Osteocyte (in vitro differentiated cells): ENCODE data around the gene CMBL. TPM values are rescaled to one million over a fixed set of nuclear protein-coding genes. Genes with fewer than 3 reads are reported as not detected.
A peak's percentile ranks its signal among the peaks of the same experiment; 100 is the strongest.
"Not testable (repeated sequence)": the region's sequence is repeated elsewhere in the genome, so short reads cannot be mapped to it uniquely, and the experiment has no call there.

Experiments
- DNase-seq: peaks from one replicate; pipeline ENCODE4 v3.0.0; 2021; ENCODE audit warnings: mixed read lengths; ENCODE audit not compliant: unreplicated experiment; ENCODE audit errors: extremely low spot score
- H3K27ac Mint-ChIP-seq: one replicate; pipeline ENCODE4 v1.8.0; 2021; ENCODE audit warnings: mild to moderate bottlenecking, mixed read lengths; ENCODE audit not compliant: unreplicated experiment
- H3K27me3 Mint-ChIP-seq: one replicate; pipeline ENCODE4 v1.8.0; 2021; ENCODE audit warnings: mixed read lengths; ENCODE audit not compliant: unreplicated experiment
- H3K36me3 Mint-ChIP-seq: one replicate; pipeline ENCODE4 v1.8.0; 2021; ENCODE audit warnings: mixed read lengths; ENCODE audit not compliant: unreplicated experiment
- H3K4me1 Mint-ChIP-seq: one replicate; pipeline ENCODE4 v1.8.0; 2021; ENCODE audit warnings: mixed read lengths; ENCODE audit not compliant: unreplicated experiment
- H3K4me3 Mint-ChIP-seq: one replicate; pipeline ENCODE4 v1.8.0; 2021; ENCODE audit warnings: mild to moderate bottlenecking, moderate library complexity, mixed read lengths; ENCODE audit not compliant: unreplicated experiment
- H3K9me3 Mint-ChIP-seq: one replicate; pipeline ENCODE4 v1.8.0; 2021; ENCODE audit warnings: mixed read lengths; ENCODE audit not compliant: unreplicated experiment
- total RNA-seq: library from RNA; stranded (reverse); gene quantifications from 2 replicates; pipeline ENCODE4 v1.2.1, GENCODE V29; 2021
- TF ChIP-seq, protein P1 (sequence below): fragments of 200-600 bp; sonication (generic); IDR thresholded peaks from 2 replicates; pipeline ENCODE4 v1.5.0; 2021; ENCODE audit warnings: antibody characterized with exemption, mild to moderate bottlenecking, moderate library complexity

The CMBL gene
- total RNA-seq, 1 donor from 2014 or later, result 23.3 TPM

GRCh38 chr5:10352430-10353240 lies 44.9 kb upstream of the CMBL start:
- TF ChIP-seq, protein P1, sequence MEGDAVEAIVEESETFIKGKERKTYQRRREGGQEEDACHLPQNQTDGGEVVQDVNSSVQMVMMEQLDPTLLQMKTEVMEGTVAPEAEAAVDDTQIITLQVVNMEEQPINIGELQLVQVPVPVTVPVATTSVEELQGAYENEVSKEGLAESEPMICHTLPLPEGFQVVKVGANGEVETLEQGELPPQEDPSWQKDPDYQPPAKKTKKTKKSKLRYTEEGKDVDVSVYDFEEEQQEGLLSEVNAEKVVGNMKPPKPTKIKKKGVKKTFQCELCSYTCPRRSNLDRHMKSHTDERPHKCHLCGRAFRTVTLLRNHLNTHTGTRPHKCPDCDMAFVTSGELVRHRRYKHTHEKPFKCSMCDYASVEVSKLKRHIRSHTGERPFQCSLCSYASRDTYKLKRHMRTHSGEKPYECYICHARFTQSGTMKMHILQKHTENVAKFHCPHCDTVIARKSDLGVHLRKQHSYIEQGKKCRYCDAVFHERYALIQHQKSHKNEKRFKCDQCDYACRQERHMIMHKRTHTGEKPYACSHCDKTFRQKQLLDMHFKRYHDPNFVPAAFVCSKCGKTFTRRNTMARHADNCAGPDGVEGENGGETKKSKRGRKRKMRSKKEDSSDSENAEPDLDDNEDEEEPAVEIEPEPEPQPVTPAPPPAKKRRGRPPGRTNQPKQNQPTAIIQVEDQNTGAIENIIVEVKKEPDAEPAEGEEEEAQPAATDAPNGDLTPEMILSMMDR, result no peak
- H3K27ac Mint-ChIP-seq, result peak overlapping the region; percentile 96
- H3K27me3 Mint-ChIP-seq, result no peaks in the 10 kb centered on the region
- H3K4me3 Mint-ChIP-seq, result peak overlapping the region; percentile 88
- peaks cover 33% of the 10 kb centered on the region for H3K4me1 Mint-ChIP-seq
- no peaks in the 10 kb centered on the region for H3K36me3 Mint-ChIP-seq
- no peak for DNase-seq
- no peaks in the 10 kb centered on the region for H3K9me3 Mint-ChIP-seq

DNA sequence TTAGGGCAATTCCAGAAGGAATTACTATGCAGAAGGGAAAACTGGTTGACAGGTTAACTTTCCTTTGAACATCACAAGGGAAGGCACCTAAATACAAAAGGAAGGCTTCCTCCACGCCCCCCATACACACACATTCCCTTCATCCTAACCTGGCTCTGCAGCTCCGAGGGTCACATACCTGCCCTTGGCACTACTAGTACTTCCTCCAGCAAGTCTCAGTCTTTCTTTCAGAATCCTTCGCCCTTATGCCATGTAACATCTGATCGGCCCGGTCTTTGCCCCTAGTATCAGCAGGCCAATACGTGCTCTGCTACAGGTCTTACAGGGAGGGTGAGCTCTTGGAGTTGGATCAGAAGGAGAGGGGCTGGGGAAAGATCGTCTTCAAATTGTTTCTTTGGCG lies 44.2 kb upstream of the CMBL start:
- no peak for DNase-seq
- TF ChIP-seq, protein P1, result no peak
- no peaks in the 10 kb centered on the region for H3K9me3 Mint-ChIP-seq
- peaks cover 26% of the 10 kb centered on the region for H3K4me1 Mint-ChIP-seq
- no peaks in the 10 kb centered on the region for H3K27me3 Mint-ChIP-seq
- H3K27ac Mint-ChIP-seq, result peak overlapping the region; percentile 96
- H3K4me3 Mint-ChIP-seq, result peak overlapping the region; percentile 88
- H3K36me3 Mint-ChIP-seq, result no peaks in the 10 kb centered on the region

GRCh38 chr5:10351199-10351905 lies 43.6 kb upstream of the CMBL start:
- Mint-ChIP-seq H3K27me3 (no peaks in the 10 kb centered on the region), H3K4me1 (peaks cover 21% of the 10 kb centered on the region), H3K36me3 (no peaks in the 10 kb centered on the region), H3K4me3 (peak overlapping the region; percentile 4), H3K9me3 (no peaks in the 10 kb centered on the region), H3K27ac (no peak overlapping the region)
- DNase-seq, result no peak
- TF ChIP-seq, protein P1, result no peak

DNA sequence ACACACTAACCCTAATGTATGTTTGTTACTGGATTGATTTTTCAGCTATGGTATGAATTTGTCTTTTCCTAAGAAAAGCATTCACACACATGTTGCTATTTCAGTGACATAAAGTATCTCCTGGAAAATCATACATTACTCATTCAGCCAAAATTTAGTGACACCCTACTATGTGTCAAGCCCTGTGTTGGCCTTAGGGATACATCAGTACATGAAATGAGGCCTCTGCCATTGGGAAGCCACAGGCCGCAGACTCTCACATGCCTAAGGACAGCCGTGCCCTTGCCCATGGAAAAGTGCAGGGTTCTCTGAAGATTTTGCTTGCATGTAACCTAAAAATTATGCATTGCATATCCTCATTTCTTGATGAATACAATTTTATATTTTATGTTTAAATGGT lies 40.6 kb upstream of the CMBL start:
- TF ChIP-seq, protein P1, result no peak
- Mint-ChIP-seq H3K4me3 (no peak overlapping the region), H3K27ac (no peak overlapping the region), H3K27me3 (no peaks in the 10 kb centered on the region), H3K9me3 (no peaks in the 10 kb centered on the region), H3K4me1 (peaks cover 11% of the 10 kb centered on the region), H3K36me3 (no peaks in the 10 kb centered on the region)
- DNase-seq, result no peak

- H3K27ac Mint-ChIP-seq, H3K36me3 Mint-ChIP-seq, H3K4me3 Mint-ChIP-seq, H3K4me1 Mint-ChIP-seq, H3K9me3 Mint-ChIP-seq, DNase-seq, H3K27me3 Mint-ChIP-seq: not testable (repeated sequence)
Observed at GRCh38 chr5:10344461-10345106, 36.9 kb upstream of the CMBL start.
